DND-41 (cell line): ENCODE data around the gene CBR4.

Source experiments
- EZH2 ChIP-seq: IDR thresholded peaks from 3 replicates; pipeline ENCODE4 v1.6.1; 2012; ENCODE audit warnings: borderline replicate concordance, low read depth, mild to moderate bottlenecking, moderate library complexity, low read length, inconsistent platforms; ENCODE audit not compliant: severe bottlenecking
- TF ChIP-seq, protein P1 (sequence below): IDR thresholded peaks from 2 replicates; pipeline ENCODE4 v1.5.1; 2012; ENCODE audit warnings: borderline replicate concordance, low read length, moderate library complexity, mild to moderate bottlenecking; ENCODE audit not compliant: poor library complexity, severe bottlenecking; ENCODE audit errors: extremely low read depth

DNA sequence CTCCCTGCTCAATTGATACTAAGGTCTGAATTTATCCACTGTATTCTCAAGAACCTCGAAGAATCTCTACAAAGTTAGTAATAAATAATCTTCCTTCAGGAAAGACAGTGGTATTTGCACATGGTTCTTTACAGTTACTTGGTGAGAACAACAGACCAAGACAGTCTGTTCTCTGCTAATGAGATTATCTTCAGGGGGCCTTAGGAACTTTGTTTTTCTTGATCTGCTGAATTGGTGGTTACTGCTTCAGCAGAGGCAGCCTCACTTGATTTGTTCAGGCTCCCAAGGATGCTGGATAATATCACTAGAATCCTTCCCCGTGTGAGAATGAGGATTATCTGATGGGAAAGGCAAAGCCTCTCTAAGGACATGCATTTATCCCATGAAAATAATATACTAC lies 64.8 kb downstream of the CBR4 start:
- TF ChIP-seq, protein P1, sequence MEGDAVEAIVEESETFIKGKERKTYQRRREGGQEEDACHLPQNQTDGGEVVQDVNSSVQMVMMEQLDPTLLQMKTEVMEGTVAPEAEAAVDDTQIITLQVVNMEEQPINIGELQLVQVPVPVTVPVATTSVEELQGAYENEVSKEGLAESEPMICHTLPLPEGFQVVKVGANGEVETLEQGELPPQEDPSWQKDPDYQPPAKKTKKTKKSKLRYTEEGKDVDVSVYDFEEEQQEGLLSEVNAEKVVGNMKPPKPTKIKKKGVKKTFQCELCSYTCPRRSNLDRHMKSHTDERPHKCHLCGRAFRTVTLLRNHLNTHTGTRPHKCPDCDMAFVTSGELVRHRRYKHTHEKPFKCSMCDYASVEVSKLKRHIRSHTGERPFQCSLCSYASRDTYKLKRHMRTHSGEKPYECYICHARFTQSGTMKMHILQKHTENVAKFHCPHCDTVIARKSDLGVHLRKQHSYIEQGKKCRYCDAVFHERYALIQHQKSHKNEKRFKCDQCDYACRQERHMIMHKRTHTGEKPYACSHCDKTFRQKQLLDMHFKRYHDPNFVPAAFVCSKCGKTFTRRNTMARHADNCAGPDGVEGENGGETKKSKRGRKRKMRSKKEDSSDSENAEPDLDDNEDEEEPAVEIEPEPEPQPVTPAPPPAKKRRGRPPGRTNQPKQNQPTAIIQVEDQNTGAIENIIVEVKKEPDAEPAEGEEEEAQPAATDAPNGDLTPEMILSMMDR: no peak
- no peak for TF ChIP-seq EZH2
